HEK293T (cell line): ENCODE data around the gene PADI4.

Experiments
- CTCF ChIA-PET: fragments of 350-600 bp; formaldehyde crosslinking; extraction: SDS; loops from one replicate; lab custom pipeline; 2021; ENCODE audit warnings: antibody characterized with exemption, inconsistent platforms; lab: Yijun Ruan, JAX
- POLR2A ChIA-PET: fragments of 350-600 bp; formaldehyde crosslinking; extraction: SDS; loops from one replicate; lab custom pipeline; 2020; ENCODE audit warnings: antibody characterized with exemption, inconsistent platforms; lab: Yijun Ruan, JAX
- DNase-seq: peaks from one replicate; pipeline ENCODE4 v3.0.0; 2012; ENCODE audit warnings: mixed read lengths; ENCODE audit errors: extremely low spot score
- ARNT ChIP-seq: fragments of 450-650 bp; IDR thresholded peaks from 2 replicates; pipeline ENCODE4 v1.6.1; 2017; ENCODE audit warnings: mild to moderate bottlenecking
- BHLHE40 ChIP-seq: fragments of 450-650 bp; IDR thresholded peaks from 2 replicates; pipeline ENCODE4 v1.6.1; 2016; ENCODE audit warnings: mild to moderate bottlenecking, moderate library complexity, borderline replicate concordance
- CTBP1 ChIP-seq: fragments of 450-650 bp; IDR thresholded peaks from 2 replicates; pipeline ENCODE4 v1.6.1; 2016; ENCODE audit warnings: borderline replicate concordance
- ELF4 ChIP-seq: fragments of 450-650 bp; IDR thresholded peaks from 2 replicates; pipeline ENCODE4 v1.6.1; 2017; ENCODE audit warnings: antibody characterized with exemption
- FOXA1 ChIP-seq: fragments of 450-650 bp; IDR thresholded peaks from 2 replicates; pipeline ENCODE4 v1.6.1; 2016; ENCODE audit warnings: mild to moderate bottlenecking
- FOXK2 ChIP-seq: fragments of 450-650 bp; IDR thresholded peaks from 2 replicates; pipeline ENCODE4 v1.6.1; 2016; ENCODE audit warnings: mild to moderate bottlenecking
- FOXM1 ChIP-seq: fragments of 450-650 bp; IDR thresholded peaks from 2 replicates; pipeline ENCODE4 v1.6.1; 2017; ENCODE audit warnings: mild to moderate bottlenecking, borderline replicate concordance
- HDGF ChIP-seq: fragments of 450-650 bp; IDR thresholded peaks from 2 replicates; pipeline ENCODE4 v1.6.1; 2017; ENCODE audit warnings: antibody characterized with exemption, borderline replicate concordance
- L3MBTL2 ChIP-seq: fragments of 450-650 bp; conservative IDR thresholded peaks from 2 replicates; pipeline ENCODE4 v1.6.1; 2016; ENCODE audit warnings: mild to moderate bottlenecking
- LEF1 ChIP-seq: fragments of 450-650 bp; IDR thresholded peaks from 2 replicates; pipeline ENCODE4 v1.6.1; 2017; ENCODE audit warnings: mild to moderate bottlenecking, borderline replicate concordance
- NFRKB ChIP-seq: fragments of 450-650 bp; IDR thresholded peaks from 2 replicates; pipeline ENCODE4 v1.6.1; 2016; ENCODE audit warnings: mild to moderate bottlenecking, moderate library complexity
- SP1 ChIP-seq: fragments of 450-650 bp; IDR thresholded peaks from 2 replicates; pipeline ENCODE4 v1.6.1; 2017
- SUZ12 ChIP-seq: fragments of 450-650 bp; IDR thresholded peaks from 2 replicates; pipeline ENCODE4 v1.6.1; 2016; ENCODE audit warnings: mild to moderate bottlenecking
- TARDBP ChIP-seq: fragments of 450-650 bp; IDR thresholded peaks from 2 replicates; pipeline ENCODE4 v1.6.1; 2016
- ZNF384 ChIP-seq: fragments of 450-650 bp; IDR thresholded peaks from 2 replicates; pipeline ENCODE4 v1.6.1; 2016
- TF ChIP-seq, protein P1 (sequence below): fragments of 450-650 bp; IDR thresholded peaks from 2 replicates; pipeline ENCODE4 v1.6.1; 2016

Gene PADI4

DNA sequence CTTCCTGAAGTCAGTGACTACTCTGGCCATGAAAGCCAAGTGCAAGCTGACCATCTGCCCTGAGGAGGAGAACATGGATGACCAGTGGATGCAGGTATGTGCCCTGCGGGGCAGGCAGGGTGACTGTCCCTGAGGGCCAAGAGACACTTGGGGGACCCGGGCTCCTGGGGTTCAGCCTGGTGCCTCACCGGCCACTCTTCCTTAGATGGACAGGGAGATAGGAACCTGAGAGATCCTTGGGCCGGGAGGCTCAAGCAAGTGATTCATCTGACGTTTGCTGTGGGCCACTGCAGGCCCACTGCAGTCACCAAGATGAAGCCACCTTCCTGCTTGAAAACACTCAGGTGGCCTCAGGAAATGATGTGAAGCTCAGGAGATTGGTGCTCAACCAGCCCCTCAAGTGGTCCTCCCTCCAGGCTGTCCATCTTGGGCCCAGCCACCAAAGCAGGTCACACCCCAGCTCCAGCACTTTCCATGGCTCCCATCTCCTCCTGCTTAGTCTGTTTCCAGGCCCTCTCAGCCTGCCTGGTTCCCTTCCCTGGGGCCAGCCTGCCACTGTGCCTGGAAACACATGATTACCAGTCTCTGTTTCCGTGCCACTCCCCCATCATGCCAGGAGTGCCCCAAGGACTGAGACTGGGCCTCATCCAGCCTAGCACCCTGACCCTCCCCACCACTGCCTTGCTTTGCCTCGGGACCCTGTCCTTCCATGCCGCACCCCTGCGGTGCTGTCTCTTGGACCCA, 38.2 kb downstream of the PADI4 start:
- DNase-seq, result no peak
- ChIA-PET POLR2A (no interaction called here), CTCF (no interaction called here)
- TF ChIP-seq SUZ12, result no peak
- TF ChIP-seq BHLHE40, result no peak
- TF ChIP-seq FOXK2, result no peak
- TF ChIP-seq NFRKB, result no peak
- no peak for TF ChIP-seq HDGF
- TF ChIP-seq TARDBP, result no peak
- no peak for TF ChIP-seq CTBP1
- TF ChIP-seq ARNT, result no peak

DNA sequence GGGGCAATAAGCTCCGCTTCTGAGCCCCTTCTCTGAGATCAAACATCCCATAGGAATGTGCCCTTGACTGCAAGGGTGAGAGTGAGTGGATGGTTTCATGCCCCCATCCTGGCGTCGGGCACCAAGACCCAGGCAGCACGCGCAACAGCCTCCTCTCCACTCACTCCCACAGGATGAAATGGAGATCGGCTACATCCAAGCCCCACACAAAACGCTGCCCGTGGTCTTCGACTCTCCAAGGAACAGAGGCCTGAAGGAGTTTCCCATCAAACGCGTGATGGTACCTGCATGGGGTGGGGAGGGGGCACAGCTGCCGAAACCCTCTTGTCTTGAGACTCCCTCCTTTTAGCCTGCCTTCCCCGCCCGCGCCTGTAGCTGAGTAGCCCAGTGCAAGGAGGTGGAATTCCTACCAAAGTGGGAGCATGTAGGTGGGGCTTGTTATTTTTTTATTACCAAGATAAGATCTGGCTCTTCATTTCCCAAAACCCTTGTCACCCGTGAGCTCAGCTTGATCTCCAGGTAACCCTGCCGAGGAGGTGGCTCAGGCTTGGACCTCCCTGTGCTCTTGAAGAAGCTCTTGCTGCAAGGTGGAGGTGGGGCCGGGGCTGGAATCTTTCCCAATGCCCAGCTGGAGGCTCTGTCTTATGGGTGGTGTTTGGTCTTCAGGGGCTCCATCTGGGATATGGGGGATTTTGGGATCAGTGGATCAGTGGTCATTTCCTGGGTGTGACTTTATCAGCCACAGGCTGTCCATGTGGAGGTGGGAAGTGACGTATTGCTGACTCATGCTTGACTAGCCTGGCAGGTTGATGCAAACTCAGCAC, 40.0 kb downstream of the PADI4 start:
- DNase-seq, result no peak
- ChIA-PET CTCF (no interaction called here), POLR2A (no interaction called here)
- no peak for TF ChIP-seq L3MBTL2
- no peak for TF ChIP-seq BHLHE40
- no peak for TF ChIP-seq HDGF
- TF ChIP-seq ARNT, result no peak

DNA sequence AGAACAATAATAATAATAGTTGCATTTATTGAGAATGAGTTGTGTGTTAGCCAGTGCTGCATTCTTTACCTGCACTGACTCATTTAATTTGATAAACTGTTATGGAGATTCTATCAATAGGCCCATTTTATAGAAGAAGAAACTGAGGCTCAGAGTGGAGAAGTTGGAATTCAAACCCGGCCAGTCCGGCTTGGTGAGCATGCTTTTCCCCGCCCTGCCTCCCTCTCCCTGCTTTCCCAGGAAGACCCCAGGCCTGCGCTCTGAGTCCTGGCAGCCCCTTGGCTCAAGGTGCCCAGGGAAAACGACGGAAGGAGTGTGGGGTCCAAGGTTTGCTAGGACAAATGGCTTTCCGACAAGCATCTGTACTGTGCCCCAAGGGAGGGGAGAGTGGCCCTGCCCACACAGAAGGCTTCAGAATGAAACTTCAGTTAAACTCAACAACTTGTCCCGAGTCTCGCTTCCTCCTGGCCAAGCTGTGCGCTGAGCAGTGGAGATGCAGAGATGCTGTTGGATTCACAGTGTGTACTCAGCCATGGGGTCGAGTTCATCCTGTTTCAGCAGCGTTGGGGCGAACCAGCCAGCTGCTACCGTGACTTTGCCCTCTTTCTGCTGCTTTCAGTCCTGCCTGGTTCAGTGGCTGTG, 40.7 kb downstream of the PADI4 start:
- POLR2A ChIA-PET, result no interaction called here
- DNase-seq, result no peak
- TF ChIP-seq FOXK2 (no peak), FOXM1 (no peak), SUZ12 (no peak), LEF1 (no peak), L3MBTL2 (no peak), NFRKB (no peak), HDGF (no peak), FOXA1 (no peak), BHLHE40 (no peak), CTBP1 (no peak), ARNT (no peak), TARDBP (no peak), SP1 (no peak), ELF4 (no peak), ZNF384 (no peak)
- TF ChIP-seq, protein P1, sequence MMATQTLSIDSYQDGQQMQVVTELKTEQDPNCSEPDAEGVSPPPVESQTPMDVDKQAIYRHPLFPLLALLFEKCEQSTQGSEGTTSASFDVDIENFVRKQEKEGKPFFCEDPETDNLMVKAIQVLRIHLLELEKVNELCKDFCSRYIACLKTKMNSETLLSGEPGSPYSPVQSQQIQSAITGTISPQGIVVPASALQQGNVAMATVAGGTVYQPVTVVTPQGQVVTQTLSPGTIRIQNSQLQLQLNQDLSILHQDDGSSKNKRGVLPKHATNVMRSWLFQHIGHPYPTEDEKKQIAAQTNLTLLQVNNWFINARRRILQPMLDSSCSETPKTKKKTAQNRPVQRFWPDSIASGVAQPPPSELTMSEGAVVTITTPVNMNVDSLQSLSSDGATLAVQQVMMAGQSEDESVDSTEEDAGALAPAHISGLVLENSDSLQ, result no peak
- CTCF ChIA-PET, result no interaction called here

DNA sequence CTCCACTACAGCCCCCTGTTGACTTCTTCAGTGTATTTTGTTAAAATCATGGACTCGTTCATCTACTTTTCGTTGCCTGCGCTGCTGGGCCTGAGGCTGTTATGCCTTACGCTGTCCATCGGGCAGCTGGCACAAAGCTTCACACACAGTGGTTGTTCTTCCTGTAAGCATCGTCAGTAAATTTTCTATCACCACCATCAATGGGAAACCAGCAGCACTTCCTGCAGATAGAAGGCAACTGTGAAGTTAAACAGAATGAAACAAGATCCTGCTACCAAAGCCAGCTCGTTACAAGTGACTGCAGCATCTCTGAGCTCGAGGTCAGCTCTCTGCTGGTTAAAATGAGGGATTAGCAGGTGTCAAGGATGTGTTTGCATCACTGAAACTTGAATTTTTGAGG, 42.1 kb downstream of the PADI4 start:
- ChIA-PET POLR2A (no interaction called here), CTCF (no interaction called here)
- no peak for TF ChIP-seq FOXA1
- no peak for TF ChIP-seq FOXK2
- no peak for TF ChIP-seq HDGF
- TF ChIP-seq NFRKB, result no peak
- no peak for TF ChIP-seq BHLHE40
- no peak for TF ChIP-seq CTBP1
- no peak for TF ChIP-seq ARNT
- TF ChIP-seq SP1, result no peak
- TF ChIP-seq L3MBTL2, result no peak
- TF ChIP-seq, protein P1, result no peak
- TF ChIP-seq ZNF384, result no peak
- no peak for TF ChIP-seq FOXM1
- TF ChIP-seq SUZ12, result no peak
- no peak for TF ChIP-seq TARDBP
- no peak for TF ChIP-seq LEF1
- no peak for TF ChIP-seq ELF4
- DNase-seq, result no peak

DNA sequence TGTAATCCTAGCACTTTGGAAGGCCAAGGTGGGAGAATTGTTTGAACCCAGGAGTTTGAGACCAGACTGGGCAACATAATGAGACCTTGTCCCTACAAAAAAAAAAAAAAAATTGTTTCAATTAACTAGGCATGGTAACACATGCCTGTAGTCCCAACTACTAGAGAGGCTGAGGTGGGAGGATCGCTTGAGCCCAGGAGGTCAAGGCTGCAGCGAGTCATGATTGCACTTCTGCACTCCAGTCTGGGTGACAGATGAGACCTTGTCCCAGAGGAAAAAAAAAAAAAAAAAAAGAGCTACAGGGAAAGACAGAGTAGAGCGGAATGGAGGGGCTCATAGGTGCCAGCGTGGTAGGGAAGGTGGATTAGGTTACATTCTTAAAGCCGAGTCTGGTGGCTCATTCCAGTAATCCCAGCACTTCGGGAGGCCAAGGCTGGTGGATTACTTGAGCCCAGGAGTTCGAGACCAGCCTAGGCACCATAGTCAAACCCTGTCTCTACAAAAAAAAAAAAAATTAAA, 43.0 kb downstream of the PADI4 start:
- POLR2A ChIA-PET, result no interaction called here
- no peak for TF ChIP-seq L3MBTL2
- TF ChIP-seq BHLHE40, result no peak
- no peak for TF ChIP-seq CTBP1
- no peak for TF ChIP-seq SUZ12
- peak; percentile 70 for TF ChIP-seq ZNF384
- no peak for DNase-seq
- CTCF ChIA-PET, result interaction anchor here (0.6 kb wide), 1 partner anchor 20 kb away, joined by 5 read pairs; no protein-coding TSS in a partner anchor

DNA sequence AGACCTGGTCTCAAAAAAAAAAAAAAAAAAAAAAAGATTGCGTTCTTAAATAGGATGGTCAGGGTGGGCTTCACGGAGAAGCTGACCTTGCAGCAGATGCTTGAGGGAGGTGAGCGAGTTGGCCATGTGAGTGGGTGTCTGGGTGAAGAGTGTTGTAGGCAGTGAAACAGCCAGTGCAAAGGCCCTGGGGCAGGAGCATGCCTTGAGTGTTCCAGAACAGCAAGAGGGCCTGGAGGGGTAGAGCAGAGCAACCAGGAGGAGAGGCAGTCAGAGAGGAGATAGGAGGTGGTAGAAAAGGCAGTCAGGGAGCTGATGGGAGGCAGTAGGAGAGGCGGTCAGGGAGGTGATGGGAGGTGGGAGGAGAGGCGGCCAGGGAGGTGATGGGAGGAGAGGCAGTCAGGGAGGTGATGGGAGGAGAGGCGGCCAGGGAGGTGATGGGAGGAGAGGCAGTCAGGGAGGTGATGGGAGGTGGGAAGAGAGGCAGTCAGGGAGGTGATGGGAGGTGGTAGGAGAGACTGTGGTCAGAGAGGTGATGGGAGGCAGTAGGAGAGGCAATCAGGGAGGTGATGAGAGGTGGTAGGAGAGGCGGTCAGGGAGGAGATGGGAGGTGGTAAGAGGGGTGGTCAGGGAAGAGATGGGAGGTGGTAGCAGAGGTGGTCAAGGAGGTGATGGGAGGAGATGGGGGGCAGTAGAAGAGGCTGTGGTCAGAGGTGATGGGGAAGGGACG, 43.8 kb downstream of the PADI4 start:
- TF ChIP-seq SP1, result no peak
- TF ChIP-seq LEF1, result no peak
- no peak for TF ChIP-seq L3MBTL2
- no peak for TF ChIP-seq FOXM1
- no peak for DNase-seq
- POLR2A ChIA-PET, result no interaction called here
- CTCF ChIA-PET, result interaction anchor here (0.6 kb wide), 1 partner anchor 19 kb away, joined by 5 read pairs; no protein-coding TSS in a partner anchor
